ENCODE data around the gene KLRC2. TPM values are rescaled to one million over a fixed set of nuclear protein-coding genes. Genes with fewer than 3 reads are reported as not detected.
A peak's percentile ranks its signal among the peaks of the same experiment; 100 is the strongest.
"Not testable (repeated sequence)": the region's sequence is repeated elsewhere in the genome, so short reads cannot be mapped to it uniquely, and the experiment has no call there.

KLRC2 gene
- total and polyA plus RNA-seq, 8 donors, result 0.38 to 0.79 (median 0.61) TPM; not detected in 2

DNA sequence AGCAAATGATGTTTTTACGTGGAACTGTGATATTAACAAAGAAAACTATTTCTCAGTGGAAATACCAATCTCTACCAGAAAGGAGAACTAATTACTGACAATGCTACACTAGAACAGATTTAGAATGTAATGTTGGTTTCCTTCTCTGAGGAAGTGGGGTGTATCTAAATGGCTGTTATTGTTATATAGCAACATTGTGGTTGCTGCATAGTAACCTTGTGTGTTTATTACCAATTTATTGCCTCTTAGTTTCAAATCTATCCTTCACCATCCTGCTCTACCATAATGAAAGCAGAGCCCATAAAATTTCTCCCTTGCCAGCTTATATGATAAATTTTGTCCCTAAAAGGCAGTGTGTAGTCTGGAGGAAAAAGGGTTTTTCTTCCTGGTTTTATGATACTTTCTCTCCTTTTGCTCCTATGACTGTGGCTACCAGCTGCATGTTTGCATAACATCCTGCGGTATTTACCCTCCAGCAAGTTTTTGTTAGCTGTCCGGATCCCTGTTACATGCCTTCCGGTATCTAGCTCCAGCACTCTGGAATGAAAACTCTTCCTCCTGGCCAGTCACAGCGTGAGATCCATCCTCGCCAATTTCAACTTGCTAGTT is 40.3 kb downstream of the KLRC2 start:
- intact Hi-C loops (cut with DNase I), result no loop called here
- ATAC-seq (peak; percentile 83), DNase-seq (peak in 2 of 4 donors; percentile 28 to 51)
- TF ChIP-seq, protein P1, sequence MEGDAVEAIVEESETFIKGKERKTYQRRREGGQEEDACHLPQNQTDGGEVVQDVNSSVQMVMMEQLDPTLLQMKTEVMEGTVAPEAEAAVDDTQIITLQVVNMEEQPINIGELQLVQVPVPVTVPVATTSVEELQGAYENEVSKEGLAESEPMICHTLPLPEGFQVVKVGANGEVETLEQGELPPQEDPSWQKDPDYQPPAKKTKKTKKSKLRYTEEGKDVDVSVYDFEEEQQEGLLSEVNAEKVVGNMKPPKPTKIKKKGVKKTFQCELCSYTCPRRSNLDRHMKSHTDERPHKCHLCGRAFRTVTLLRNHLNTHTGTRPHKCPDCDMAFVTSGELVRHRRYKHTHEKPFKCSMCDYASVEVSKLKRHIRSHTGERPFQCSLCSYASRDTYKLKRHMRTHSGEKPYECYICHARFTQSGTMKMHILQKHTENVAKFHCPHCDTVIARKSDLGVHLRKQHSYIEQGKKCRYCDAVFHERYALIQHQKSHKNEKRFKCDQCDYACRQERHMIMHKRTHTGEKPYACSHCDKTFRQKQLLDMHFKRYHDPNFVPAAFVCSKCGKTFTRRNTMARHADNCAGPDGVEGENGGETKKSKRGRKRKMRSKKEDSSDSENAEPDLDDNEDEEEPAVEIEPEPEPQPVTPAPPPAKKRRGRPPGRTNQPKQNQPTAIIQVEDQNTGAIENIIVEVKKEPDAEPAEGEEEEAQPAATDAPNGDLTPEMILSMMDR (IDR thresholded peaks at IDR 0.05), result no peak
- H3K4me1 ChIP-seq, result peaks cover 0 to 23% of the 10 kb centered on the region in 2 donors
- no peaks in the 10 kb centered on the region for H3K9me3 ChIP-seq
- H3K4me3 ChIP-seq, result no peak overlapping the region
- peak overlapping the region; percentile 22 to 65 for H3K27ac ChIP-seq
- no peaks in the 10 kb centered on the region for H3K36me3 ChIP-seq
- no peaks in the 10 kb centered on the region for H3K27me3 ChIP-seq

GRCh38 chr12:10394531-10395152 is 41.2 kb downstream of the KLRC2 start:
- DNase-seq; H3K36me3 ChIP-seq; ATAC-seq; H3K27me3 ChIP-seq; H3K9me3 ChIP-seq; intact Hi-C loops (cut with DNase I); H3K4me3 ChIP-seq: not testable (repeated sequence)
- peak overlapping the region in 1 of 2 donors; percentile 65 for H3K27ac ChIP-seq
- peaks cover 0 to 23% of the 10 kb centered on the region in 2 donors for H3K4me1 ChIP-seq

DNA sequence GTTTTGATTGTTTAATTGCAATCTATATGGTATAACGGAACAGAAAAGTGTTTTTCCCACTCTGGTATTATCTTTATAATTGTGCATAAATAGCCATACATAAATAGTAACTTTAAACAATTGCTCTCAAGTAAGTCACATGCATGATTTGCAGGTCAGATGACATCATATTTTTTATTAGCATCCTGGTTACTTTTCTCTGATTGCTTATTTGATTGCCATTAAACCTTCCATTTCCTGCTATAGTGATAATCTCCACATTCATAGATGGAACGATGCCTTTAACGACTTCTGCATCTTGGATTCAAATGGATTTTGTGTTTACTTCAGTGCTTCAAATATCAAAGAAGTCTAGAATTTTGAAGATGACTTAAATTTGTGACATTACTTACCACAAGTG is 42.5 kb downstream of the KLRC2 start:
- intact Hi-C loops (cut with DNase I), result no loop called here
- TF ChIP-seq, protein P1 (IDR thresholded peaks at IDR 0.05), result no peak

DNA sequence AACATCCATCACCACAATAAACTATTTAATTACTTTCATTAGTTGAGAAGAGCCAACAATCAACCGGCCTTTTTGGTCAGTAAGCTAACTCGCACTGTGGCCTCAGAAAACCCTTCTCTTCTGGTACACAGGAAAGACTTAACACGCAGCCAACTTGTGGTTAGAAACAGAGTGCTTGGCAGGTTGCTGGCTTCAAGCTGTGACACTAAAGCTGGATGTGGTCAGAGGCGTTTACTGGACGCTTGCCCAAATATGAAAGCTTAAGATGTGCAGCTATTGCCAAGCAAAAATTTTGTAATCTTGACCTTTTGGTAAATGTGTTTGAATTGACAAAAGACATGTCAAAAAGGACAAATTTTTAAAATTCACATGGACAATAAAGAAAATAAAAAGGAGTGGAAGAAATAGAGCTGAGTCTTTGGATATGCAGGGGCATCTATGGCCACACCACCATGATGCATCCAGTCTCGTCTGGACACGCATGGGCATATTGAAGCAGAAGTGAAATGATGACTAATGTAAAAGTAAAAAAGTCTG is 43.3 kb downstream of the KLRC2 start:
- peak; percentile 89 for ATAC-seq
- no peak overlapping the region for H3K4me3 ChIP-seq
- H3K27ac ChIP-seq, result no peak overlapping the region
- no peaks in the 10 kb centered on the region for H3K36me3 ChIP-seq
- peak in 3 of 4 donors; percentile 22 to 64 (median 57) for DNase-seq
- H3K9me3 ChIP-seq, result no peaks in the 10 kb centered on the region
- TF ChIP-seq, protein P1 (IDR thresholded peaks at IDR 0.05), result no peak
- no peaks in the 10 kb centered on the region for H3K27me3 ChIP-seq
- H3K4me1 ChIP-seq, result peaks cover 0 to 23% of the 10 kb centered on the region in 2 donors
- intact Hi-C loops (cut with DNase I), result no loop called here

More for the DNA sequence above, 42.5 kb downstream of the KLRC2 start:
- ATAC-seq (no peak), DNase-seq (no peak)
- no peaks in the 10 kb centered on the region for H3K9me3 ChIP-seq
- H3K36me3 ChIP-seq, result no peaks in the 10 kb centered on the region
- H3K4me1 ChIP-seq, result peaks cover 0 to 23% of the 10 kb centered on the region in 2 donors
- H3K4me3 ChIP-seq, result no peak overlapping the region
- no peak overlapping the region for H3K27ac ChIP-seq
- no peaks in the 10 kb centered on the region for H3K27me3 ChIP-seq

DNA sequence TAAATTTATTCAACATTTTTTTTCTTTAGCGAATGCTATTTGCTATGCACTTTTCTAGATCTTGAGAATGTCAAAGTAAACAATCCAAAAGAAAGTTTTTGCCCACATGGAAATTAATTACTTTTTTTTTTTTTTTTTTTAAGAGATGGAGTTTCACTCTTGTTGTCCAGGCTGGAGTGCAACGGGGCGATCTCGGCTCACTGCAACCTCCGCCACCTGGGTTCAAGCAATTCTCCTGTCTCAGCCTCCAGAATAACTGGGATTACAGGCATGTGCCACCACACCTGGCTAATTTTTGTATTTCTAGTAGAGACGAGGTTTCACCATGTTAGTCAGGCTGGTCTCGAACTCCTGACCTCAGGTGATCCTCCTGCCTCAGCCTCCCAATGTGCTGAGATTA is 44.8 kb downstream of the KLRC2 start:
- peaks cover 0 to 22% of the 10 kb centered on the region in 2 donors for H3K4me1 ChIP-seq
- intact Hi-C loops (cut with DNase I); H3K4me3 ChIP-seq; H3K36me3 ChIP-seq; H3K9me3 ChIP-seq; H3K27ac ChIP-seq; DNase-seq; H3K27me3 ChIP-seq; ATAC-seq: not testable (repeated sequence)

DNA sequence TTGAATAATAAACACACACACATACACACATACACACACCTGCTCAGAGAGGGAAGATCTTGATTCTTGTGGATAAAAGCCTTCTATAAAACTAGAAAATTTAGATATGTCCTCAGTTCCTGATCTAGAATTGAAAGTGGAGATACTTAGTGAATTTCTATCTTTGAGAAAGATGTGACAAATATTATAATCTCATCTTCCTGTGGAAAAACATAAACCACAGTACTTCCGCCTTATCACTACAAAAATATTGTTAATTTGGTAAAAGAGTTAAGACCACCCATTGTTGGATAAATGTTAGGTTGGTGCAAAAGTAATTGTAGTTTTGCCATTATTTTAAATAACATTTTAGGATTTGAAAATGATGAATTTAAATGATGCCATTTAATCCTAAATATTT is 45.9 kb downstream of the KLRC2 start, which contains the start of gene KLRK1:
Gene KLRK1, minus strand, starts transcription at position 138 of the 400 bp plus-strand sequence. CDS start 1,231 bp downstream, outside the sequence.
- DNase-seq, result no peak
- no peak within 1 kb of the TSS for H3K27ac ChIP-seq
- peaks cover 0 to 11% of the 10 kb centered on the region in 2 donors for H3K4me1 ChIP-seq
- TF ChIP-seq, protein P1 (IDR thresholded peaks at IDR 0.05), result no peak
- H3K36me3 ChIP-seq, result no peaks in the 10 kb centered on the region
- intact Hi-C loops (cut with DNase I), result no loop called here
- H3K27me3 ChIP-seq, result no peaks in the 10 kb centered on the region
- no peaks in the 10 kb centered on the region for H3K9me3 ChIP-seq
- H3K4me3 ChIP-seq, result no peak within 1 kb of the TSS
- ATAC-seq, result no peak
